OCI-LY3 (cell line): Measurements from ENCODE around the gene PROB1.

Experiments used
- H2AFZ ChIP-seq: fragments of 200-600, 300-600 bp; shearing (Covaris generic); 2 replicates; pipeline ENCODE4 v1.6.0; 2014; ENCODE audit warnings: antibody characterized with exemption, low read depth, low read length
- H3K27ac ChIP-seq: fragments of 200-600, 300-600 bp; sonication (generic); 2 replicates; pipeline ENCODE4 v1.5.1; 2014; ENCODE audit warnings: mild to moderate bottlenecking, low read length, moderate library complexity, mixed read lengths
- H3K27me3 ChIP-seq: fragments of 200-600, 300-600 bp; sonication (generic); 2 replicates; pipeline ENCODE4 v1.6.1; 2014; ENCODE audit warnings: low read depth, low read length, mixed read lengths
- H3K36me3 ChIP-seq: fragments of 200-600, 300-600 bp; sonication (generic); replicated peaks from 2 replicates; pipeline ENCODE3; 2014; ENCODE audit warnings: low read depth, low read length, mixed read lengths
- H3K4me1 ChIP-seq: fragments of 300-600, 200-600 bp; sonication (generic); 2 replicates; pipeline ENCODE4 v1.6.1; 2014; ENCODE audit warnings: low read length, mixed read lengths
- H3K4me2 ChIP-seq: fragments of 200-600, 300-600 bp; sonication (generic); 2 replicates; pipeline ENCODE4 v1.6.1; 2014; ENCODE audit warnings: low read length, mixed read lengths
- H3K4me3 ChIP-seq: fragments of 300-600, 200-600 bp; sonication (generic); 2 replicates; pipeline ENCODE4 v1.5.1; 2014; ENCODE audit warnings: antibody characterized with exemption, mild to moderate bottlenecking, low read length, moderate library complexity
- H3K79me2 ChIP-seq: fragments of 300-600, 200-600 bp; shearing (Covaris generic); 2 replicates; pipeline ENCODE4 v1.6.1; 2014; ENCODE audit warnings: mild to moderate bottlenecking, low read length, mixed read lengths
- H3K9ac ChIP-seq: fragments of 300-600, 200-600 bp; shearing (Covaris generic); 2 replicates; pipeline ENCODE4 v1.6.0; 2014; ENCODE audit warnings: mild to moderate bottlenecking, low read length, moderate library complexity
- H3K9me3 ChIP-seq: fragments of 200-600, 300-600 bp; shearing (Covaris generic); 2 replicates; pipeline ENCODE4 v1.6.1; 2014; ENCODE audit warnings: low read length, mixed read lengths; ENCODE audit not compliant: insufficient read depth
- H4K20me1 ChIP-seq: fragments of 200-600, 300-600 bp; sonication (generic); 2 replicates; pipeline ENCODE4 v1.6.1; 2016; ENCODE audit warnings: low read length, mixed read lengths; ENCODE audit not compliant: insufficient read depth
- CTCF ChIP-seq: fragments of 200-600, 300-600 bp; sonication (generic); IDR thresholded peaks from 2 replicates; pipeline ENCODE4 v1.5.1; 2014; ENCODE audit warnings: antibody characterized with exemption, low read length, low read depth
- EZH2phosphoT487 ChIP-seq: fragments of 200-600 bp; shearing (Covaris generic); IDR thresholded peaks from 2 replicates; pipeline ENCODE4 v1.6.1; 2018; ENCODE audit warnings: antibody characterized with exemption, mixed run types, low read depth

PROB1 gene

GRCh38 chr5:139392678-139393496 is 2.0 kb downstream of the PROB1 start:
- no peaks in the 10 kb centered on the region for H3K27me3 ChIP-seq
- peaks cover 2% of the 10 kb centered on the region for H3K36me3 ChIP-seq
- H3K79me2 ChIP-seq: peaks cover 10% of the 10 kb centered on the region
- no peaks in the 10 kb centered on the region for H4K20me1 ChIP-seq
- no peaks in the 10 kb centered on the region; the same call in 1 of the 2 replicates for H3K9me3 ChIP-seq
- H3K4me3 ChIP-seq: peak overlapping the region; percentile 84
- peaks cover 41% of the 10 kb centered on the region for H3K4me1 ChIP-seq
- H3K4me2 ChIP-seq: peak overlapping the region; percentile 92
- TF ChIP-seq CTCF (peak; percentile 58), EZH2phosphoT487 (no peak)
- H3K27ac ChIP-seq: peak overlapping the region; percentile 57
- H3K9ac ChIP-seq: peak overlapping the region; percentile 86
- H2AFZ ChIP-seq: peak overlapping the region; percentile 73

GRCh38 chr5:139392324-139392677 is 2.6 kb downstream of the PROB1 start:
- Histone ChIP-seq H3K4me2 (peak overlapping the region; percentile 92), H3K27ac (peak overlapping the region; percentile 57), H3K36me3 (peaks cover 2% of the 10 kb centered on the region), H4K20me1 (no peaks in the 10 kb centered on the region), H3K4me3 (peak overlapping the region; percentile 84), H3K27me3 (no peaks in the 10 kb centered on the region), H2AFZ (peak overlapping the region; percentile 51; the same call in 1 of the 2 replicates), H3K9me3 (no peaks in the 10 kb centered on the region; the same call in 1 of the 2 replicates), H3K9ac (peak overlapping the region; percentile 86), H3K79me2 (peaks cover 10% of the 10 kb centered on the region), H3K4me1 (peaks cover 41% of the 10 kb centered on the region)
- TF ChIP-seq CTCF: no peak
- no peak for TF ChIP-seq EZH2phosphoT487

GRCh38 chr5:139391570-139392323 is 3.2 kb downstream of the PROB1 start:
- Histone ChIP-seq H3K9ac (peak overlapping the region; percentile 86), H3K4me3 (peak overlapping the region; percentile 84), H3K4me2 (peak overlapping the region; percentile 92), H3K4me1 (peaks cover 41% of the 10 kb centered on the region), H3K79me2 (peaks cover 10% of the 10 kb centered on the region), H4K20me1 (no peaks in the 10 kb centered on the region), H3K36me3 (peaks cover 2% of the 10 kb centered on the region), H2AFZ (peak overlapping the region; percentile 51; the same call in 1 of the 2 replicates), H3K9me3 (no peaks in the 10 kb centered on the region; the same call in 1 of the 2 replicates), H3K27me3 (no peaks in the 10 kb centered on the region), H3K27ac (peak overlapping the region; percentile 57)
- TF ChIP-seq EZH2phosphoT487 (no peak), CTCF (no peak)
